ENCODE results near the gene WDR91.
"Not testable (repeated sequence)": the region's sequence is repeated elsewhere in the genome, so short reads cannot be mapped to it uniquely, and the experiment has no call there.

WDR91 gene

DNA sequence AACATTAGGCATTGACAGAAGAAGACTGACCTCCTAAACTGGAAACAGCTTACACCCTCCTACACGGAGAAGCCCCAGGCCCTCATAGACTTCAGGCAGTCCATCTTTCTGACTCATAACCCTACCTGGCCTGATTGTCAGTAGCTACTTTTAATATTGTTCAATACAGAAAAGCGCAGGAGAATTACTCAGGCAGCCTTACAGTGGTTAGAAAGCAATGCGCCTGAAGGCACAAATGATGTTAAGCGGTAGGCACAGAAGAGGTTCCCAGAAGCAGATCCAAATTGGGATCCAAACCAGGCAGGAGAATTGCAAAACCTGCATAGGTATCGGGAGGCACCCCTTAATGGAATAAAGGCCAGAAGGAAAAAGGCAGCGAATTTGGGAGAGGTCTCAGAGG is 35.4 kb downstream of the WDR91 start:
- peak in 1 of 2 donors; percentile 3 for DNase-seq

DNA sequence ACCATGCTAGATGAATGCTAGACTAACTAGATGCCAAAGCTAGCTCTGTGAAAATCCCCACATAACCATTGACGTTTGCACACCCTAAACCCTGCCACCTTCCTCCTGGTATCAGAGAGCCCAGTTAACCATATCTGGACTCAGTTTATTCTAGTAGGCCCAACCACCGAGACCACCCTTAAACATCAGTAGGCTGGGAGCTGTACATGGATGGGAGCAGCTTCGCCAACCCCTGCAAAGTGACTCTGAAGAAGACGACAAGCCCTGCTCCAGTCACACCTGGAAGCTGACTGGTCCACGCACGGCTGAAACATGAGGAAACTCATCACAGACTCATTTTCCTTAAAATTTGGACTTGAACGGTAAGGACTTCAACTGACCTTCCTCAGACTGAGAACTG is 36.4 kb downstream of the WDR91 start:
- DNase-seq, result no peak

DNA sequence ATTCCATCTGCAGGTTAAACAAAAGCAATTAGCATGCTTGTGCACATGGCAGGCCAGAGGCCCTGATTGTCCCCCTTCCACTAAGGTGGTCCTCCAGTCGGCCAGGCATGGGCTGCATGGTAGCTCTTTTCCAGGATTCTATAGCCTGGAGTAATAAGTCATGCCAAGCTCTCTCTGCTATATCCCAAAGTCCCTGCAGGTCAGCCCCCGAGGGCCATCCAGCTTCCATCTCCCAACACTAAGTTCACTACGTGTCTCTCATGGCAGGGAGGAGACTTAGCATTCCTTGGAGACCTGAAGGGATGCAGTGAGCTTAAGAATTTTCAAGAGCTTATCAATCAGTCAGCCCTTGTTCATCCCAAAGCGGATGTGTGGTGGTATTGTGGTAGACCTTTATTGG is 37.4 kb downstream of the WDR91 start:
- DNase-seq, result peak in 1 of 2 donors; percentile 14

DNA sequence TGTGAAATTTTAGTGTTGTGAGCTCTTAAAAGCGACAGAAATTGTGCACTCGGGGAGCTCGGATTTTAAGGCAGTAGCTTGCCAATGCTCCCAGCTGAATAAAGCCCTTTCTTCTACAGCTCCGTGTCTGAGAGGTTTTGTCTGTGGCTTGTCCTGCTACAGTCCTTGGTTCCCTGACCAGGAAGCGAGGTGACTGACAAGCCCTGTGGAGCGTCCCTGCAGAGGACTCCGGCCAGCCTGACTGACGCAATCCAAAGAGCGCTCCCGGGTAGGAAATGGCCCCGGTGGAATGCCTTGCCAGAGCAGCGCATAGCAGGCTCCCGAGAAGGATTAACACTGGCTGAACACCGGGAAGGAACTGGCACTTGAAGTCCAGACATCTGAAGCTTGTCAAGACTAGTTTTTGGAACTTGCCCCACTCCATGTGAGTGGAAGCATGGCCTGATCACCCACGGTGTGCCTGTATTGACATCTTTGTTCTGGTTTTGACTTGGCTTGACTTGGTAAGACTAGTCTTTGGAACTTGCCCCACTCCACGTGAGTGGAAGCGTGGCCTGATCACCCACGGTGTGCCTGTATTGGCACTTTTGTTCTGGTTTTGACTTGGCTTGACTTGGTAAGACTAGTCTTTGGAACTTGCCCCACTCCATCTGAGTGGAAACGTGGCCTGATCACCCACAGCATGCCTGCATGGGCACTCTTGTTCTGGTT is 39.6 kb downstream of the WDR91 start:
- peak in 1 of 2 donors; percentile 18 for DNase-seq

DNA sequence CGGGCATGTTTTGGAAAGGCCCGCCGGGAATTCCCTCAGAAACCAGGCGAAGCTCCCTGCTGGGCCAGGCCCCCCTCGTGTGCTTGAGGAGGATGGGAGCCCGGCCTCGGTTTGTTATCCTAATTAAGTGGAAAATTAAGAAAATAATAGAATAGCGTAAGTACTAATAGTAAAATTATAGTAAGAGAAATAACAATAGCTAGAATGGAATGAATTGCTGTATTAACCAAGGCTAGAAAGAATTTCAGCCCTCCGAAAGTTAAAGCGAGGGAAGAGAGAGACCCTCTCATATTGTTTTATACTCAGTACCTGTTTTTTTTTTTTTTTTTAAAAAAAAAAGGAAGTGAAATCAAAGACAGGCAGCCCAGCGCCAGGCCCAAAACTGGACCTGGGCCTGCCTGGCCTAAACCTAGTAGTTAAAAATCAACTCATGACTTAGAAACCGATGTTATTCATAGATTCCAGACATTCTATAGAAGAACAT is 40.3 kb downstream of the WDR91 start:
- not testable (repeated sequence) for DNase-seq

DNA sequence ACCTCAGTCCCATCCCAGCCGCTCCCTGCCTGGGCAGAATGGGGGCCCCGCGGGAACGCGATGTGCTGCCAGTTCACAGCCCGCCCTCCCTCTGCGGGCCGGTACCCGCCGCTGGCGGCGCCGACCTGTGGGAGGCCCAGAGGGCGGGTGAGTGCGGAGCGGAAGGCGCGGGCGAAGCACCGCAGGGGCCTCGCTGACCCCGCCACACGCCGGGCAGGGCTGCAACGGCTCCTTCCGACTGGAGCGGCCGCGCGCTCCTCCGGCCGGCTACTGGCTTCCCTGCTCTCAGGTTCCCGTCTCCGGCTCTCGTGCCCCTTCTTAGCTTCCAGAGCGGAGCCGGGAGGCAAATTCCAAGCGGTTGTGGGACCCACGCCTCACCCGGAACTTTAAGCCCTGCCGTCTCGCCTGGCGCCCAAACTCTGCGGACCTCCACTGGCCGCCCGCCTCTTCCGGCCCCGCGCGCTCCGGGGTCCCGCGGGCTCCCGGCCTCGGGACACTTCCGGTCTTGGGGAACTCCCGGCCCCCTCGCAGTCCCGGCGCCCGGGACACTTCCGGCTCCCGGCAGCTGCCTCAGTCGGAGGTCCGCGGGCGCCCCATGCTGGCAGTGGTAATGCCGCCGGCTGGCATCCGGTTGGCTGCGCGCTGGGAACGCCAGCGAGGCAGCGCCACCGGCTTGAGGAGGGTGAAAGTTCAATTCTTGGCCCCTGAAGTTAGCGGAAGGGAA is 40.9 kb downstream of the WDR91 start, which contains the start of gene CYREN:
TSS of gene CYREN (minus strand) at position 434 of the 724 bp plus-strand sequence. CDS start 1,785 bp downstream, outside the sequence.
- DNase-seq, result peak; percentile 94 to 95

DNA sequence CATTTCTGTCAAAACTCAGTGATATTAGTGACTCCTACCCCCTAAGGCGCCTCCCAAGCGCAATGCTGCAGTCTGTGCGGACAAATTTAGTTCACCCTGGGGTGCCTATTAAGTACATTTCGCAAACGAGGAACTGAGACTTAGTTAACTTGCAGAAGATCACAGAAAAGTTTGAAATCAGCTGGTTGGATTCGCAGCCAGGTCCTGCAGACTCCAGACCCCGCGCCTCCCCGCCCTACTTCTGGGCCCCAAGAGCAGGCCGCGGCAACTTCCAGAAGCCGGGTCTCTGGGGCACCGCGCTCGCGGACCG is 41.4 kb downstream of the WDR91 start:
- peak in 1 of 2 donors; percentile 33 for DNase-seq

DNA sequence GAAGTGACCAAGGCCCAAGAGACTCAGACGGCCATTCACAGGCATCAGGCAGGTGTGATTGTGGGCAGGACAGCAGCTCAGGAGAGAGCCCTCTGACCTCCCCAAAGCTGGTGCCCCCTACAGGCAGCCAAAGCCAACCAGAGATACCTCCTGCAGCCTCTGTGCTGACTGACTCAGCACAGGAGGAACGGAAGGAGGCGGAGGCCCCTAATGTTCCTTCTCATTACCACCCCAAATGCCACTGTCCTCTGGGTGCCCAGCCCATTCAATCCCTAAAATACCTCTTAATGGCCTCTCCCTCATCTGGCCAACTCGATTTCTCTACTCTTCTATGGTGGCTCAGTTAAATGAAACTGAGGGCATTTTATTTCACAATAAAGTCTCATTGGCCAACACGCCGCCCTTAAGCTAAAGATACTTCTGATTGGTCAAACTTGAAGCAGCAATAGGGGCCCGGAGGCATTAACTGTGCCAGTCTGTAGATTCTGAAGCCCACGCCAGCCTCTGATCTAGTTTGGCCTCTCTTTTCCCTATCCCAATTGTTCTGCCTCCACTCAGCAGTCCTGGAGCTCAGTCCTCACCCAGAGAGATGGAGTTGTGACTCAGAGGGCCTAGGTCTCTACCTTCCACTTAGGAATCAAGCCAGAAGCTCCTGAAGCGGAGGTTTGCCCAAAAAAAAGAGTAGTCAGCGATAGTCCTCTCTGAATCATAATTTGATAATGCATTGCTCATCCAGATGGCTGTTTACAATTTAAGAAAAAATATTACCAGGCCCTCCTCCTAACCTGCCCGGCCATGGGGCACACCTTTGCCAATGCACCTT is 42.0 kb downstream of the WDR91 start:
- DNase-seq, result peak; percentile 65 to 73

DNA sequence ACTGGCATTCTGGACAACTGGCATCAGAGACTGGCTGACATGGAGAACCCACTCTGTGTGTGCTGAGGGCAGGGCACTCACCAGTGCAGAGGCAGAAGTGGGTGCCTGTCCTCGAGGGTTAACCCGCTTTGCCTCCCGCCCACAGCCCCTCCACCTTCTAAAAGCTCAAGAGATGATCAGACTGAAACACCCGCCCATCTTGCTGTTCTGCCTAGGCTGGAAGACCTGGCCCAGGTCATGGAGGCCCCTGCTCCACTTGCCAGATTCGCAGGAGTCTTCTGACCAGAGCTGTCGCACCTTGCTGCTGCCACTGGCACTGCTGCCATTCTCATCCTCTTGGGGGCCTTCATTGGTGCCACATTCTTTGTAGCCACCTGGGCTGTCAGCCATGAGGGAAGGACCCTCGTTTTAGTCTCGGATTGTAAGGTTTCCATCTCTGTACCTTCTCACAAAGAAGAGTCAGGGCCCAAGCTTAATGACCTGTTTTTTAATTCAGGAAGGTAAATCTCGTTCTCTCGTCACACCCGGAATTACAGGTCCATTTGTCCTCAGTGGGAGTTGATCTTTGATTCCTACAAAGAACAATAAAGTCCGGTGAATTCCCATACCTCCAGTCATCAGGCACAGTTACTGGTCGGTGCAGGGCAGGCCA is 42.7 kb downstream of the WDR91 start:
- DNase-seq, result no peak

DNA sequence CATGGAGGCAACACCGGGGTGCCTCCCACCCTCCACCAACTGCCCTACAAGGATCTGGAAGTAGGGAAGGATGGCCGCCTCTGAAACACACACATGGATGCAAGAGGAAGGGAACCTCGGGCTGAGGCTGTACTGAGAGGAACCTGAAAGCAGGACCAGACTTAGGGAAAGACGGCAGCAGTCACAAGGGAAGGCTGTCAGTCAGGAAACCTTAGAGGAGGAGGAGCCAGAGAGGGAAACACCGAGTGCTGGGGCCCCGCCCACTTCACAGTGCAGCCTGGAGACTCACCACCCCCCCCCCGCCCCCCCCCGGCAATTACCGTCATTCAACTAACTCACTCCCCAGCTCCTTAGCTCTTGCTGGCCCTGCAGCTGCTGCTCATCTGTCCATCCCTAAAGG is 43.3 kb downstream of the WDR91 start:
- peak in 1 of 2 donors; percentile 43 for DNase-seq

DNA sequence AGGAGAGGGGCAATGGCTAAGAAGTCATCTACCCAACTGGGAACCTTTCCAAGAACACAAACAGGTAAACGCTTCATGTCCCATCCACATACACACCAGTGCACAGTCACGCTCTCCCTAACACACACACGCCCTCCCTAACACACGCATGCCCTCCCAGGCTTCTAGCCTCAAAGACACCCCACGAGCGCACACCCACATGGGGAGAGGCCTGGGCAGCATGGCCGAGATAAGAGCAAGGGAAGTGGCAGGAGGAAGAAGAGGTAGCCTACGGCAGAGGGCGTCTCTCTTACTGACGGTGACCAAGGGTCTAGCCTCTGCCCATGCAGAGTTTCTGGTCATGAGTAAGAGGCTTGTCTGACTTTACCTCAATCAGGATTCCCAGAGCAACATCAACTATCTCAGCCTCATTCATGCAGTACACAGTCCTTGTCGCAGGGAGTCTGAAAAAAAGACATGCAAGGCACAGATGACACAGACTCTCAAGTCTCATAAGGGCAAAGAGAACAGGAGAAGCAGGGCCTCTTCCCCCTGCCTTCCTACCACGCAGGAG is 43.9 kb downstream of the WDR91 start:
- DNase-seq, result no peak

DNA sequence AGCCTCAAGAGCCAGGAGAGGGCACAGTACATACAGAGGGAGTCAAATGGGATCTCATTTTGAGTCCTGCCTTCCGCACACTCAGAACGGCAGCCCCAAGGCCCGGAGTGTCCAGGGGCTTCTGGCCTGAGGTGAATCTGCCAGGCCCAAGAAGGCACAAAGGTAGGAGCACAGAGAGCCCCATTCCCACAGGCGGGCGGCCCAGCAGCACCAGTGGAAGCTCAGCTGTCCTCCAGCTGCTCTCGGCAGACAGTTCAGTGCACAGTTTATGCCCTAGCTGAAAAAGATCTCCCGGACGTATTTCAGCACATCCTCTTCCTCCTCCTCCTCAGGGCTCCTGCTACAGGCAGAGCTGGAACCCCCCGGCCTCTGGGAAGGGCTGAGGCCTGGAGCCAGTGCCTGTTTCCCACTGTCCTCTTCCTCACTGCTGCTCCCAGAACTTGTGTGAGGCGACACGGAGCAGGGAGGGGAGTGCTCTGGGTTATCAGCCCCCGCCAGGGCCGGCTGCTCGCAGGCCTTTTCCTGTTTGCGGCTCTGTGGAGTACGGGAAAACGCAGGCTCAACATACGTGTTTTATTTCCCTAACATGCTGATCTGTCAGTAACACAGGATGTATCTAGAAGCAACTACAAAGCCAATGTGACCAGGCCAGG is 44.9 kb downstream of the WDR91 start:
- no peak for DNase-seq

DNA sequence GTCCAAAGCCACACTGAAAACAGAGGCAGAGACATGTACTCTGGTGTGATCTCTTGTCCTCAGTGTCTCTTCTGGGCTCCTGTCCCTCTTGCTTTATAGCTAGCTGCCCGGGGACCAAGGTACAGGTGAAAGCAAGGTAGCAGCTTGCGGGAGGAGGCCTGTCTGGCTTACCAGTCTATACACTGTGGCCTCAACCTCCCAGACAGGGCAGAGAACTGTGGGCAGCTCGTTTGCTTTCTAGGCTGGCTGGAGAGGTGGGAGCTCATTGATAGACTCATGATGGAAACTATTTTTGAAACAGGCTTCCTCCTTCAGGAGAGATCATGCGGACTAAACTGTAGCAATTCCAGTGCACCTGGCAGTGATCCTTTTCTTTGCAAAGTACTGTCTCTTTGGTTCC is 45.5 kb downstream of the WDR91 start:
- no peak for DNase-seq

DNA sequence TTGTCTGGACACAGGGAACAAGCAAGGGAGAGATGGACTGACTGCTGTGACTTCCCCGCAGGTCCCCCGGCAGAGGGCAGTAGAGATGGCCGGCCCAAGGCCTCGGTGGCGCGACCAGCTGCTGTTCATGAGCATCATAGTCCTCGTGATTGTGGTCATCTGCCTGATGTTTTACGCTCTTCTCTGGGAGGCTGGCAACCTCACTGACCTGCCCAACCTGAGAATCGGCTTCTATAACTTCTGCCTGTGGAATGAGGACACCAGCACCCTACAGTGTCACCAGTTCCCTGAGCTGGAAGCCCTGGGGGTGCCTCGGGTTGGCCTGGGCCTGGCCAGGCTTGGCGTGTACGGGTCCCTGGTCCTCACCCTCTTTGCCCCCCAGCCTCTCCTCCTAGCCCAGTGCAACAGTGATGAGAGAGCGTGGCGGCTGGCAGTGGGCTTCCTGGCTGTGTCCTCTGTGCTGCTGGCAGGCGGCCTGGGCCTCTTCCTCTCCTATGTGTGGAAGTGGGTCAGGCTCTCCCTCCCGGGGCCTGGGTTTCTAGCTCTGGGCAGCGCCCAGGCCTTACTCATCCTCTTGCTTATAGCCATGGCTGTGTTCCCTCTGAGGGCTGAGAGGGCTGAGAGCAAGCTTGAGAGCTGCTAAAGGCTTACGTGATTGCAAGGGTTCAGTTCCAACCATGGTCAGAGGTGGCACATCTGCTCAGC is 46.8 kb downstream of the WDR91 start:
- no peak for DNase-seq

DNA sequence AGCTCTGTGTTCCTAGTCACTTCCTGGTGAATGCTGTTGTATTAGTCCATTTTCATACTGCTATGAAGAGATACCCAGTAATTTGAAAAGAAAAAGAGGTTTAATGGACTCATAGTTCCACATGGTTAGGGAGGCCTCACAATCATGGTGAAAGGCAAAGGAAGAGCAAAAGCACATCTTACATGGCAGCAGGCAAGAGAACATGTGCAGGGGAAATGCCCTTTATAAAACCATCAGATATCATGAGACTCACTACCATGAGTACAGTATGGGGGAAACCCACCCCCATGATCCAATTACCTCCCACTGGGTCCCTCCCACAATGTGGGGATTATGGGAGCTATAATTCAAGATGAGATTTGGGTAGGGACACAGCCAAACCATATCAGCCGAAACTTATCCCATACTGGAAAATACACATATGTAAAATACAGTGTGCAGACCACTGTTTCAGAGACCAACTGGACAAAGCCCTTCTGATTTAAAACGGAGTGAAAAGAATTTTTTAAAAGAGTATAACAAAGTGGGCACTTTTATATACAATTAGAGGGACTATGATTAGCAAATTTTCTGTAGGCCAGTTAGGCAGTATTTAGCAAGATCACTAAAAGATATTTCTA is 48.8 kb downstream of the WDR91 start:
- no peak for DNase-seq

DNA sequence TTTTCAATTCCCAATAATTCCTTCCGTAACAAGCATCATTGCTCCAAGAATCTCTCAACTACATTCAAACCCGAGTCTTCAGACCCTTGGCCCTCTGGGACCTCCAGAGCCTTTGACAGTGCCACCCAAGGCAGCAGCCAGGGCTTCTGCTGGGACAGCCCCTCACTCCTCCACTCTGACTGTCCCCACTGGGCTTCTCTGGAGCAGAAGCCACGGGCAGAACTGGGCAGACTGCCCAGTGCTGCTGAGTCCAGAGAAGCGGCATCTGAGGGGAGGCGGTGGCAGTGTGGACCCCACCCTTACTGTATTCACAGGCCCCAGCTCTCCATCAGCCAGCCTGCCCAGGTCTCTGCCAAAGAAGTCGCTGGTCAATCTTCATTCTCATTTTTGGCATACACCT is 49.7 kb downstream of the WDR91 start:
- DNase-seq, result no peak

DNA sequence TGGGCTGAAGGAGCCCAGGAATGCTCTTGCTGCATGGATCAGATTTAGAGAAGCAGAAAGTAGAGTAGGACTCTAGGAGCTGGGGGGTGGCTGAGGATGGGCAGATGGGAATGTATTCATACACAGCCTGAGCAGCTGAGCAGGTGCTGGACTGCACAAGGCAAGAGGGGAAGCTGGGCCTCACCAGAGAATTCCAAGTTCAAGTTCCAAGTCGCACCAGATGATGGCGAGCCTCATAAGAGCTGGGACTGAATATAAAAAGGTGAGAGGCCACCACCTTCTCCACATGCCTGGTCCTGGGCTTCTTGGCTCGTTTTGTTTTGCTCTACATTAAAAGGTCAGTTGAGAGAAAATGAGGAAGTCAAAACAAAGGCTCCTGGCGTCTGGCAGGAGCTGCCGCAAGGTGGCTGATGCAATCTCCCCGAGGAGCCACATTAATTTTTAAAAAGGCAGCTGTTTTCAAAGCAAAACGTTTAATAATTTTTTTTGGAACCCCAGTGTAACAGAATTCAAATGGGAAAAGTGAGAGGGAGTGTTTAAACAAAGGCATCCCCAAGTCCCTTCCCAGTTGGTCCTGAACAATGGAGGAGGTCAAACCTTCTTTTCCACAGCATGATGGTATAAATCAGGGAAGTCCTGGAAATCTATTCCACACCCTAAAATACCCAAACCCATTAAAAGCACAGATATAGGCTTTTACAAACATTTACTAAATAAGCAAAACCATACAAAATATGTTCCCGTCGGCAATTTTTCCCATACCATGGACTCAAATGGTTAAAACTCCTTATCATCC is 50.3 kb downstream of the WDR91 start:
- DNase-seq, result no peak

DNA sequence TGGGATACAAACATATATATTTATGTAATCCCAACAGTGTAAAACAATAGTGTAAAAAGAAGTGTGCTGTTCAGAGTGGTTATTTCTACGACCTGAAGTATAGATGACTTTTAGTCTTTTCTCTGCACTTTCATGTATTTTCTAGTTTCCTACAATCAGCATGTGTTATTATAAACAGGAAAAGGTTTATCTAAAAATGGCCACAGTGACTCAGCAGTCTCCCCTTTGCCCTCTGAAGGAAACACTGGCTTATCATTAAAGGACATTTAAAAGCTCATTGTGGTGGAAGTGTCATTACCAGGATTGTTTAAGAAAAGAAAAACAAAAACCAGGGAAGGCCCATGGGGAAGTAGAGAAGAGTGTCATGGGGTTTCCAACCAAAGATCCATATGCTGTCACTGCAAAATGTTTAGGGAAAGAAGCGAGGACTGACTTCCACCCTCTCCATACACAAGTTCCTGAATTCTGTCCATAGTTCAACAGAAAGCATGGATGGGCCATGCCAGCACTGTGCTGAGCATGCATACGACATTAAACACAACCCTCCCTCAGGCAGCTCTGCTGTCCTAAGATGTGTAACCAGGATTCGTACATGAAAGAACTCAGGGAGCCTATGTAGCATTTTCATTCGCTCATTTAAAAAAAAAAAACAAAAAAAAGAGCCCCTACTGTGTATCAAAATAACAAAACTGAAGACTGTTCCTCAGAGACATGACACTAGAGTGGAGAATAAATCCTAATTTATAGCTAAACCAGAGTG is 51.0 kb downstream of the WDR91 start:
- no peak for DNase-seq

DNA sequence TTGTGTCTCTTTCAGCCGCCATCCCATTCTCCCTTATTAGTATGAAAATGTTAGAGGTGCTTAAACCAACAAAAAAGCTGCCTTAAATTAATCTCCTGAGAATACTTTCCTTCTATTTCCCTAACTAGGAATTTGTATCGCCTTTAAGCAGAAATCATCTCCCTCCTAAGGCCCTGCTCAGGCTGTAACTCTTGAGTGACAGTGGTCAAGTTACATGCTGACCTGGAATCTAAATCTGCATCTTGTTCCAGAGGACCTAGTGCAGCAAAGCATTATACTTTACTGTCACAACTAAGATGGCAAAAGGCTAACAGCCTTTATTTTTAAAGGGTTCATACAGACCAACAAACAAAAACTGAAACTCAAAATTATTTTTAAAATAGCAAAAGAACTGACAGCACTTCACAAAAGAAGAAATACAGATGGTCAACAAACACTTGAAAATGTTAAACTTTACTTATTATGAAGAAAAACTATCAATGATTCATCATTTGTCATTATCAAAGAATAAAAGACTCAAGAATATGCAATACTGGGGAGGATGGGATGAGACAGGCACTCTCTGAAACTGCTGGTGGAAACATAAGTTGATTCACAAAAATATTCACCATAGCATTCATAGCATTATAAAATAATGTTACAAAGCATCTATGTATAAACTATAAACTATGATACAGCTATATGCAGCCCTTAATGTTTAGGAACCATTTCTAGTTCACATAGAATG is 51.8 kb downstream of the WDR91 start:
- no peak for DNase-seq

Measured in stimulated activated CD4-positive, alpha-beta T cell treated with anti-CD3 and anti-CD28 coated beads, Interleukin-2, amount 100 ng/mL, for 24 hours (primary cell).